H9 (cell line): ENCODE measurements around the gene JPT2. TPM values are rescaled to one million over a fixed set of nuclear protein-coding genes. Genes with fewer than 3 reads are reported as not detected.

Experiments
- DNase-seq: peaks from one replicate; pipeline ENCODE4 v3.0.0-alpha.2; 2017
- H2AFZ ChIP-seq: one replicate; pipeline ENCODE4 v1.6.1; 2013; ENCODE audit warnings: mild to moderate bottlenecking, low read length, control low read depth, moderate library complexity
- H2AK5ac ChIP-seq: 2 replicates; pipeline ENCODE4 v1.6.1; 2013; ENCODE audit warnings: low read length, control low read depth, mixed read lengths; ENCODE audit not compliant: insufficient read length
- H2BK120ac ChIP-seq: one replicate; pipeline ENCODE4 v1.6.1; 2013; ENCODE audit warnings: low read depth, mild to moderate bottlenecking, low read length, control low read depth, inconsistent platforms; ENCODE audit not compliant: poor library complexity, severe bottlenecking
- H2BK12ac ChIP-seq: 2 replicates; pipeline ENCODE4 v1.6.1; 2013; ENCODE audit warnings: low read length, control low read depth, mixed read lengths, low read depth; ENCODE audit not compliant: insufficient read length
- H2BK15ac ChIP-seq: 2 replicates; pipeline ENCODE4 v1.6.1; 2013; ENCODE audit warnings: low read depth, low read length, control low read depth
- H2BK20ac ChIP-seq: one replicate; pipeline ENCODE4 v1.6.1; 2013; ENCODE audit warnings: low read depth, mild to moderate bottlenecking, low read length, control low read depth, inconsistent platforms; ENCODE audit not compliant: poor library complexity, severe bottlenecking
- H2BK5ac ChIP-seq: 2 replicates; pipeline ENCODE4 v1.6.1; 2013; ENCODE audit warnings: low read length, control low read depth, mixed read lengths; ENCODE audit not compliant: insufficient read length
- H3K14ac ChIP-seq: 2 replicates; pipeline ENCODE4 v1.6.1; 2013; ENCODE audit warnings: low read length, control low read depth; ENCODE audit not compliant: insufficient read depth
- H3K18ac ChIP-seq: 2 replicates; pipeline ENCODE4 v1.6.1; 2013; ENCODE audit warnings: low read depth, mild to moderate bottlenecking, mixed read lengths, low read length, control low read depth; ENCODE audit not compliant: insufficient read length
- H3K23ac ChIP-seq: 2 replicates; pipeline ENCODE4 v1.6.1; 2013; ENCODE audit warnings: low read length, control low read depth, mixed read lengths, low read depth; ENCODE audit not compliant: insufficient read length
- H3K23me2 ChIP-seq: 2 replicates; pipeline ENCODE4 v1.6.1; 2013; ENCODE audit warnings: low read depth, mild to moderate bottlenecking, mixed read lengths, low read length, control low read depth; ENCODE audit not compliant: insufficient read length, poor library complexity, severe bottlenecking
- H3K27ac ChIP-seq: 2 replicates; pipeline ENCODE4 v1.5.1; 2013; ENCODE audit warnings: low read length, control low read depth, mixed read lengths, low read depth; ENCODE audit not compliant: insufficient read length
- H3K27me3 ChIP-seq: 2 replicates; pipeline ENCODE4 v1.6.1; 2013; ENCODE audit warnings: low read length, control low read depth, inconsistent platforms; ENCODE audit not compliant: insufficient read depth
- H3K4ac ChIP-seq: 2 replicates; pipeline ENCODE4 v1.6.1; 2013; ENCODE audit warnings: low read depth, mild to moderate bottlenecking, control low read depth, inconsistent platforms, low read length, moderate library complexity
- H3K4me1 ChIP-seq: 2 replicates; pipeline ENCODE4 v1.6.1; 2013; ENCODE audit warnings: low read length, control low read depth, inconsistent platforms; ENCODE audit not compliant: insufficient read depth
- H3K4me2 ChIP-seq: 2 replicates; pipeline ENCODE4 v1.6.1; 2013; ENCODE audit warnings: low read length, control low read depth, mixed read lengths; ENCODE audit not compliant: insufficient read length, insufficient read depth
- H3K56ac ChIP-seq: 2 replicates; pipeline ENCODE4 v1.6.1; 2013; ENCODE audit warnings: low read depth, mild to moderate bottlenecking, mixed read lengths, low read length, control low read depth; ENCODE audit not compliant: insufficient read length
- H3K79me1 ChIP-seq: 2 replicates; pipeline ENCODE4 v1.6.1; 2013; ENCODE audit warnings: low read depth, mild to moderate bottlenecking, moderate library complexity, low read length, control low read depth, inconsistent platforms; ENCODE audit not compliant: insufficient read depth, poor library complexity, severe bottlenecking
- H3K79me2 ChIP-seq: 2 replicates; pipeline ENCODE4 v1.6.1; 2013; ENCODE audit warnings: low read length, control low read depth, inconsistent platforms; ENCODE audit not compliant: insufficient read depth
- H3K9ac ChIP-seq: 2 replicates; pipeline ENCODE4 v1.6.1; 2013; ENCODE audit warnings: low read length, control low read depth, mixed read lengths; ENCODE audit not compliant: insufficient read length; ENCODE audit errors: extremely low read depth
- H3K9me3 ChIP-seq: one replicate; pipeline ENCODE4 v1.6.1; 2013; ENCODE audit warnings: low read depth, low read length, inconsistent platforms; ENCODE audit not compliant: control insufficient read depth
- H3T11ph ChIP-seq: one replicate; pipeline ENCODE4 v1.6.1; 2013; ENCODE audit warnings: mild to moderate bottlenecking, low read length, control low read depth, inconsistent platforms
- H4K20me1 ChIP-seq: one replicate; pipeline ENCODE4 v1.6.1; 2013; ENCODE audit not compliant: control insufficient read depth, insufficient read length, insufficient read depth
- H4K5ac ChIP-seq: 2 replicates; pipeline ENCODE4 v1.6.1; 2013; ENCODE audit warnings: low read depth, mild to moderate bottlenecking, mixed read lengths, low read length, control low read depth; ENCODE audit not compliant: insufficient read length
- H4K8ac ChIP-seq: replicated peaks from 2 replicates; pipeline ENCODE4 v1.6.1; 2013; ENCODE audit warnings: low read length, control low read depth, mixed read lengths, low read depth; ENCODE audit not compliant: insufficient read length
- H4K91ac ChIP-seq: 2 replicates; pipeline ENCODE4 v1.6.1; 2013; ENCODE audit warnings: low read depth, mild to moderate bottlenecking, moderate library complexity, mixed read lengths, low read length, control low read depth; ENCODE audit not compliant: insufficient read length
- H3K27ac Mint-ChIP-seq, 3 experiments: 2 replicates in 2 of 3; 3 replicates in 1 of 3; pipeline ENCODE4 v1.8.0; 2020 to 2021; ENCODE audit warnings: mixed read lengths in 3 of 3, mild to moderate bottlenecking in 1 of 3, moderate library complexity in 1 of 3
- H3K27me3 Mint-ChIP-seq: 2 replicates; pipeline ENCODE4 v1.8.0; 2021; ENCODE audit warnings: low read depth, mild to moderate bottlenecking, moderate library complexity, mixed read lengths
- H3K36me3 Mint-ChIP-seq, 3 experiments: 2 replicates in 2 of 3; 3 replicates in 1 of 3; pipeline ENCODE4 v1.8.0; 2020 to 2021; ENCODE audit warnings: low read depth in 3 of 3, mixed read lengths in 3 of 3; ENCODE audit not compliant: insufficient read depth in 1 of 3
- H3K4me1 Mint-ChIP-seq, 2 experiments: 2 replicates each; pipeline ENCODE4 v1.8.0; 2020; ENCODE audit warnings: mixed read lengths in 2 of 2
- H3K4me3 Mint-ChIP-seq, 2 experiments: 2 replicates in 1 of 2; 3 replicates in 1 of 2; pipeline ENCODE4 v1.8.0; 2020 to 2021; ENCODE audit warnings: mild to moderate bottlenecking in 2 of 2, mixed read lengths in 2 of 2, moderate library complexity in 1 of 2
- H3K9me3 Mint-ChIP-seq, 2 experiments: 2 replicates in 1 of 2; 3 replicates in 1 of 2; pipeline ENCODE4 v1.8.0; 2020; ENCODE audit warnings: mild to moderate bottlenecking in 2 of 2, mixed read lengths in 2 of 2, moderate library complexity in 1 of 2
- CTCF ChIP-seq: fragments of 200-600 bp; sonication (generic); conservative IDR thresholded peaks from 3 replicates; pipeline ENCODE4 v1.8.0; 2021; ENCODE audit warnings: antibody characterized with exemption, mild to moderate bottlenecking
- WGBS: extraction: QIAGEN DNeasy Blood & Tissue Kit; methylation state at CpG from one replicate; pipeline ENCODE4 v1.1.7; 2013; ENCODE audit warnings: missing lambda C conversion rate, low lambda C conversion rate, mixed read lengths; ENCODE audit not compliant: insufficient read length; ENCODE audit errors: extremely low coverage; 5-methylcytosine and 5-hydroxymethylcytosine counted together
- total RNA-seq: library from RNA; stranded (reverse); gene quantifications from 2 replicates; pipeline ENCODE4 v1.2.1, GENCODE V29; 2021

JPT2 gene
- total RNA-seq, 1 experiment from 2014 or later: 206 TPM

DNA sequence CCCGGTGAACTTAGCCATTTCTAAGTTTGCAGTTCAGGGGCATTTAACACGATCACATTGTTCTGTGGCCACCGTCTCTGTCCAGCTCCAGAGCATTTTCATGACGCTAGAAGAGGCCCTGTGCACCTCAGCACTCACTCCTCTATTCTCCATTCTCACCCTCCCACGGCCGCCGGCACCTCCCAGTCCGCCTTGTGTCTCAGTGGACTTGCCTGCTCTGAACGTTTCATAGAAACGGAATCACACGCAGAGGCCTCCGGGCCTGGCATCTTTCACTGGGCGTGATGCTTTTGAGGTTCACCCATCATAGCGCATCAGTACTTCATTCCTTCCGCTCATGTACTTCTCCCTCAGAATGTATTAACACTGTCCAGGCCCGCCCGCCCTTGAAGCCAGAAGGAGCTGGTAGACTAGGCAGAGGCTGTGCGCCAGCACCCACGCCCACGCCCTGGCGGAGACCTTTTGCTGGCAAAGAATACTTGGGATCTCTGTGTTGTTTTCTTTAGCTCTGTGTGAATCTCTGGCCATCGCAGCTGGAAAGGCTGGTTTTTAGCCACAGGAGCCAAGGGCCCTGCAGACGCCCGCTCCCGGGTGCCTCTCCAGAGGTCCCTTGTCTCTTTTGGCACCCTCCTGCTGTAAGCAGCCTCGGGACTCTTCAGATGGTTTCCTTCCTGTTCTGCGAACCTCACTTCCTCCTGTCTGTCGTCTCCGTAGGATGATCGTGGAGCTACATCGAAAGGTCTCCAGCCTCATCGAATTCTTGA is 23.4 kb upstream of the JPT2 start:
- no peak overlapping the region for H3K4me3 Mint-ChIP-seq
- no CpG with 5 or more reads among the region's 32 CpGs for WGBS

More for the DNA sequence above, 23.4 kb upstream of the JPT2 start:
- DNase-seq: no peak
- no peaks in the 10 kb centered on the region for H3K27me3 ChIP-seq
- H2AFZ ChIP-seq: no peak overlapping the region
- H3K4ac ChIP-seq: no peak overlapping the region
- Mint-ChIP-seq H3K9me3 (no peaks in the 10 kb centered on the region), H3K27ac (no peak overlapping the region; a peak in 1 of 7 replicates), H3K27me3 (peaks cover 1% of the 10 kb centered on the region; the same call in 1 of the 2 replicates), H3K36me3 (peaks cover 28 to 72% (median 60%) of the 10 kb centered on the region in 3 experiments), H3K4me1 (no peaks in the 10 kb centered on the region)
- H3K14ac ChIP-seq: no peak overlapping the region
- no peaks in the 10 kb centered on the region for H4K20me1 ChIP-seq
- no peak overlapping the region for H3K9ac ChIP-seq
- no peak overlapping the region for H4K91ac ChIP-seq
- H4K5ac ChIP-seq: no peak overlapping the region
- no peak overlapping the region for H2BK12ac ChIP-seq
- H4K8ac ChIP-seq: no peak overlapping the region
- no peak overlapping the region for H3K27ac ChIP-seq
- no peaks in the 10 kb centered on the region for H3K4me1 ChIP-seq
- H3K23ac ChIP-seq: no peak overlapping the region
- no peak for TF ChIP-seq CTCF
- H2AK5ac ChIP-seq: no peak overlapping the region
- H3K79me1 ChIP-seq: no peaks in the 10 kb centered on the region
- no peaks in the 10 kb centered on the region for H3K9me3 ChIP-seq
- no peak overlapping the region for H2BK5ac ChIP-seq
- H3K18ac ChIP-seq: no peak overlapping the region
- no peak overlapping the region for H3K56ac ChIP-seq
- peaks cover 4% of the 10 kb centered on the region for H3K23me2 ChIP-seq
- no peaks in the 10 kb centered on the region for H3K79me2 ChIP-seq
- H2BK120ac ChIP-seq: no peak overlapping the region
- no peak overlapping the region for H3T11ph ChIP-seq
- no peak overlapping the region for H2BK20ac ChIP-seq
- no peak overlapping the region for H2BK15ac ChIP-seq
- no peak overlapping the region for H3K4me2 ChIP-seq
